BLaER1 (cell line): Measurements from ENCODE around the gene SH3BGRL3.
"Not testable (repeated sequence)": the region's sequence is repeated elsewhere in the genome, so short reads cannot be mapped to it uniquely, and the experiment has no call there.

Source experiments
- H3K27ac ChIP-seq: shearing (Covaris generic); formaldehyde crosslinking; 2 replicates; pipeline ENCODE4 v1.8.1; 2022
- H3K27me3 ChIP-seq: shearing (Covaris generic); formaldehyde crosslinking; 2 replicates; pipeline ENCODE4 v1.8.1; 2022
- H3K36me3 ChIP-seq: shearing (Covaris generic); formaldehyde crosslinking; 2 replicates; pipeline ENCODE4 v1.8.1; 2022
- H3K4me1 ChIP-seq: shearing (Covaris generic); formaldehyde crosslinking; 2 replicates; pipeline ENCODE4 v1.8.1; 2022
- H3K4me2 ChIP-seq: shearing (Covaris generic); formaldehyde crosslinking; 2 replicates; pipeline ENCODE4 v1.8.1; 2022
- H3K4me3 ChIP-seq: shearing (Covaris generic); formaldehyde crosslinking; 2 replicates; pipeline ENCODE4 v1.8.1; 2022
- H3K9ac ChIP-seq: shearing (Covaris generic); formaldehyde crosslinking; 2 replicates; pipeline ENCODE4 v1.8.1; 2022
- H3K9me3 ChIP-seq: shearing (Covaris generic); formaldehyde crosslinking; 2 replicates; pipeline ENCODE4 v1.8.1; 2022
- H4K20me1 ChIP-seq: shearing (Covaris generic); formaldehyde crosslinking; 2 replicates; pipeline ENCODE4 v1.8.1; 2022
- Cebpa-rat ChIP-seq: shearing (Covaris generic); IDR thresholded peaks from 2 replicates; pipeline ENCODE4 v1.8.1; 2022

The SH3BGRL3 gene

GRCh38 chr1:26327956-26328362, 48.1 kb downstream of the SH3BGRL3 start:
- no peaks in the 10 kb centered on the region for H3K9me3 ChIP-seq
- H3K4me1 ChIP-seq, result no peaks in the 10 kb centered on the region
- H3K9ac ChIP-seq, result no peak overlapping the region
- H3K4me2 ChIP-seq, result no peak overlapping the region
- H4K20me1 ChIP-seq, result no peaks in the 10 kb centered on the region
- H3K27ac ChIP-seq, result no peak overlapping the region
- no peak overlapping the region for H3K4me3 ChIP-seq
- no peak for TF ChIP-seq Cebpa-rat
- H3K36me3 ChIP-seq, result no peaks in the 10 kb centered on the region
- no peaks in the 10 kb centered on the region for H3K27me3 ChIP-seq

GRCh38 chr1:26328597-26328996, 48.7 kb downstream of the SH3BGRL3 start:
- H3K36me3 ChIP-seq, result no peaks in the 10 kb centered on the region
- H3K27ac ChIP-seq, result no peak overlapping the region
- no peaks in the 10 kb centered on the region for H3K27me3 ChIP-seq
- no peak overlapping the region for H3K4me2 ChIP-seq
- no peaks in the 10 kb centered on the region for H3K4me1 ChIP-seq
- H3K9ac ChIP-seq, result no peak overlapping the region
- H3K9me3 ChIP-seq, result no peaks in the 10 kb centered on the region
- no peak overlapping the region for H3K4me3 ChIP-seq
- TF ChIP-seq Cebpa-rat, result no peak
- H4K20me1 ChIP-seq, result no peaks in the 10 kb centered on the region

- not testable (repeated sequence) for H3K9ac ChIP-seq, H3K36me3 ChIP-seq, H3K27me3 ChIP-seq, H3K4me3 ChIP-seq, H3K4me1 ChIP-seq, H3K27ac ChIP-seq, H3K4me2 ChIP-seq, H3K9me3 ChIP-seq, H4K20me1 ChIP-seq
Measured at GRCh38 chr1:26329380-26329779, 49.5 kb downstream of the SH3BGRL3 start.

DNA sequence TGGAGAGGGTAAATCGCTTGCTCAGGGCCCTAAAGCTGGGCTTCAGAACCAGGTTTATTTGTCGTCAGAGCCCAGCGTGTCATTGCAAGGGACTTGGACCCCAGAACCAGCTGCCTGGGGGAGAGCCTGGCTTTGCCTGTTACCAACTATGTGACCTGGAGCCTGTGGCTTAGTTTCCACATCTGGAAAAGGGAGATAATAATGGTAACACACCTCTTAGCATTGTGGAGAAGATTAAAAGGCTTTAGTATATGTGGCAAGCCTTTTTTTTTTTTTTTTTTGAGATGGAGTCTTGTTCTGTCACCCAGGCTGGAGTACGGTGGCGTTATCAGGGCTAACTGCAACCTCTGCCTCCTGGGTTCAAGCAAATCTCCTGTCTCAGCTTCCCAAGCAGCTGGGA, 50.4 kb downstream of the SH3BGRL3 start:
- Histone ChIP-seq H3K4me2 (no peak overlapping the region), H3K4me3 (no peak overlapping the region), H4K20me1 (no peaks in the 10 kb centered on the region), H3K27ac (no peak overlapping the region), H3K27me3 (peaks cover 8% of the 10 kb centered on the region; the same call in 1 of the 2 replicates), H3K4me1 (no peaks in the 10 kb centered on the region), H3K9me3 (no peaks in the 10 kb centered on the region), H3K36me3 (no peaks in the 10 kb centered on the region), H3K9ac (no peak overlapping the region)
- no peak for TF ChIP-seq Cebpa-rat
